GM18861 (cell line): ENCODE data around the gene ABHD17C.
"Not testable (repeated sequence)": the region's sequence is repeated elsewhere in the genome, so short reads cannot be mapped to it uniquely, and the experiment has no call there.

Experiments
- ATAC-seq: cut with Tn5 transposase; IDR thresholded peaks from one replicate; pipeline ENCODE4 v1.9.1; 2021; ENCODE audit not compliant: unreplicated experiment

ABHD17C gene

DNA sequence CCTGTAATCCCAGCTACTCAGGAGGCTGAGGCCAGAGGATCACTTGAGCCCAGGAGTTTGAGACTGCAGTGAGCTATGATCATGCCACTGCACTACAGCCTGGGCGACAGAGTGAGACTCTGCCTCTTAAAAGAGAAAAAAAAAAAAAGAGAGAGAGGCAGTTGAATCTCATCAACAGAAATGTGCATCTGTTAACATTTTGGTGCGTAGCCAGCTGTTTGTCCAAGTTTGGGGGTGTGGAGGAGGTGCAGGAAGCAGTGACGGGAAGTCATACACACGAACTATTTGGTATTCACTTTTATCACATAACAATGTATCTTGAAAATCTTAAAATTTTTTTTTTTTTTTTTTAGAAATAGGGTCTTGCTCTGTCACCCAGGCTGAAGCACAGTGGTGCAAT lies 65.8 kb downstream of the ABHD17C start:
- ATAC-seq, result no peak

- ATAC-seq, result no peak
Measured at GRCh38 chr15:80761754-80762153, 66.6 kb downstream of the ABHD17C start.

DNA sequence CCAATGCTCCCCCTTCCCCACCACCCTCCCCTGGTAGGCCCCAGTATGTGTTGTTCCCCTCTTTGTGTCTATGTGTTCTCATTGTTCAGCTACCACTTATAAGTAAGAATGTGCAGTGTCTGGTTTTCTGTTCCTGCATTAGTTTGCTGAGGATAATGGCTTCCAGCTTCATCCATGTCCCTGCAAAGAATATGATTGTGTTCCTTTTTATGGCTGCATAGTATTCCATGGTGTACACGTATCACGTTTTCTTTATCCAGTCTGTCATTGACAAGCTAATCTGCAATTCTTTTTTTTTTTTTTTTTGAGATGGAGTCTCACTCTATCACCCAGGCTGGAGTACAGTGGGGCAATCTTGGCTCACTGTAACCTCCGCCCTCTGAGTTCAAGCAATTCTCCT lies 68.1 kb downstream of the ABHD17C start:
- not testable (repeated sequence) for ATAC-seq

DNA sequence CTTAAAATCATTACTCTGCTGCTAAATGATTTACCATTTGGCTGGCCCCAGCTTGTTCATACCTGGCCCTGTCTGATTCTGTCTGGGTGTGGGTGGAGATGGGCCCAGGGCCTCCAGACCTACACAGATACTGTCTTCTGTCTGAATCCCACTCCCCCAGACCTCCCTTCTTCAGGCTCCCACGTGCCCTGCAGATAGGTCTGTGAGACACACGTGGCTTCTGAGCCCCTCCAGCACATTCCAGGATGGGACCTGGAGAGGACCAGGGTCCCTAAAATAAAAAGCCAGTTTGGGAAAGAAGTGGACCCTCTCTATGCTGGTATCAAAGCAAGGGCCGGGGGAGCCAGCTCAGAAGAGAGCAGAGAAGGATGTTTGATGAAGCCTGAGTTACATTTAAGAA lies 69.4 kb downstream of the ABHD17C start:
- no peak for ATAC-seq

DNA sequence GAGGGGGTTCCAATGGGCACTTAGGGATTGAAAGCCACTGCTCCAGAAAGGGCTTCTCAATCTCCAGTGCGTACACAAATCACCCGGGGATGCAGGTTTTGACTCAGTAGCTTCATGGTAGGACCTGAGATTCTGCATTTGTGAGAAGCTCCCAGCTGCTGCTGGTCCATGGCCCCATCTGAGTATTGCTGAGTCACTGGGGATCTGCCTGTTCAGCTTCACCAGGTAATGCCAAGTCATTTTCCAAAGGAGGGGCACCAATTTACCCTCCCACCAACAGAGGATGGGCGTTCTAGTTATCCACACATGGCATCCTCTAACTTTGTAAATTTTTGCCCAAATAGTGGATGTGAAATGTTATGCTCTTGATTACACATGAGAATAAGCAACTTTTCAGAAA lies 71.2 kb downstream of the ABHD17C start:
- no peak for ATAC-seq

DNA sequence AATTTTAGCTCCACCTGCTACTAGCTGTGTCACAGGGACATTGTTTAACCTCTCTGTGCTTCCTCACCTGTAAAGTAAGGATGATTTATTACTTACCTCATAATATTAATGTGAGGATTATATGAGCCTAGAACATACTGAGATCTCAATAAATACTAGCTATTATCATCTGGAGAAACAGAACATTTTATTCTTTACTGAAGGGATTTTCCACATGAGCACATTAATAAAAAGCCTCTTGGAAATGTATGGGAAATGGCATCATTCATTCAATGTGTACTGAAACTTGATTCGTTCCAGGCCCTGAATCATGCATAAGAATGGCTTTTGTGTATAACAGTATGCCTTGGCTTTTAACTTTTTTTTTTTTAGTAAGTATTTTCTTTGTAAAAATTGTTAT lies 73.0 kb downstream of the ABHD17C start:
- ATAC-seq, result no peak

- ATAC-seq, result no peak
Measured at GRCh38 chr15:80769153-80769828, 74.2 kb downstream of the ABHD17C start.

DNA sequence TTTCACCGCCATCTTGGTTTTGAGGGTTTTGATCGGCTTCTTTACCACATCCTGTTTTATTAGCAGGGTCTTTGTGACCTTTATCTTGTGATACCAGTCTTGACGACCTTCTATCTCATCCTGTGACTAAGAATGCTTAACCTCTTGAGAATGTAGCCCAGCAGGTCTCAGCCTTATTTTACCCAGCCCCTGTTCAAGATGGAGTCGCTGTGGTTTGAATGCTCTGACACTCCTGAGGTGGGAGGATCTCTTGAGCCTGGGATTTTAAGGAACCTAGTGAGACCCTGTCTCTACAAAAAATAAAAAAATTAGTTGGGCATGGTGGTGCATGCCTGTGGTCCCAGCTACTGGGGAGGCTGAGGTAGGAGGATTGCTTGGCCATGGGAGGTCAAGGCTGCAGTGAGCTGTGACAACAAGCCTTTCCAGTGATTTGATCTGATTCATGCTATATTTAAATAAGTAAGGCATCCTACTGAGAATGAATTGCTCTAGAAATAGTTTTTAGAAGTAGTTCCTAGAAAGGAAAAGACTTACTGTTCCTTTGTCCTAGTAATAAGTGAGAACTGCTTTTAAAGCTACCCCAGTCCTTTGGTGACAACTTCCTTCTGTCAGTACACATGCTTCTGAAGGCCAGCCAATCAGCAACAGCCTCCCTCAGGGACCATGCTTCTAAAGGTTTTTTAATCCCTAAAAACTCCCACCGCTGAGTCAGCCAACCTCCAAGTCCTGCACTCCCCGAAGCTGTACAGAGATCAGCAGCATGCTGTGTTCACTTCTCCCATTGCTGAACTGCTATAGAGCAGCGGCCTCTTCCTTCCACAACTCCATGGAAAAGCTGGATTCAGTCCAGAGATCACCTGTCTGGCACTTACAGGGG lies 75.0 kb downstream of the ABHD17C start:
- ATAC-seq, result no peak

- ATAC-seq, result no peak
Measured at GRCh38 chr15:80773122-80773551, 78.0 kb downstream of the ABHD17C start.

DNA sequence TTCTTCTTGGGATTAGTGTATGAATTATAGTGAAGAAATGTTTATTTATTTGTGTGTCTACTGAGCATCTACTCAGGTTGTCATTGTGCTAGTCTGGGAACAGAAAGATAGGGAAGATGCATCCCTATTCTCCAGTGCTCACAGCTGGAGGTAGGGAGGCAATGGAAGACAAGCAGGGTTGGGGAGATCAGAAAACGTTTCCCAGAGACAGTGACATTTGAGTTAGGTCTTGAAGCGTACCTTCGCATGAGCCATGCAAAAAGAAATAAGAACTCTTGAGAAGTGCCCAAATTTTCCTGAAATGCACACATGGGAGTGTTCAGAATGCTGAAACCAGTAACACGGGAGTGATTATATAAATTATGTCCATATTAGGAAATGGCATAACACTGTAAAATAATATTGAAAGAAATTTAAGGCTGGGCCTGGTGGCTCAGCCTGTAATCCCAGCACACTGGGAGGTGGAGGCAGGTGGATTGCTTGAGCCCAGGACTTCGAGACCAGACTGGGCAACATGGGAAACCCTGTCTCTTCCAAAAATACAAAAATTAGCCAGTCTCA lies 78.8 kb downstream of the ABHD17C start:
- no peak for ATAC-seq

DNA sequence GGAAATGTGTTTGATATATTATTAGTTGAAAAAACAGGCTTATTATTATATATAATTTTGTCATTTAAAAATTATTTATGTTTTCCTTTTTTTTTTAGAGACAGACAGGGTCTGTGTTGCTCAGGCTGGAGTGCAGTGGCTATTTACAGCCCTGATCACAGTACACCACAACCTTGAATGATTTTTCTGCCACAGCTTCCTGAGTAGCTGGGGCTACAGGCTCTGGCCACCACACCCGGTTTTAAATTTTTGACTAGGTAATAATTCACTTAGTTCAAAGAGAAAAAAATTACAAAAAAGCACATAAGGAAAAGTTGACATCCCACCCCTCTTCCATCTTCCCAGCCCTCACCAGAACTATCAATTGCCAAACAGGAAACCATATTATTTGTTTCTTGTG lies 79.4 kb downstream of the ABHD17C start:
- no peak for ATAC-seq

- no peak for ATAC-seq
Measured at GRCh38 chr15:80775338-80775737, 80.2 kb downstream of the ABHD17C start.

DNA sequence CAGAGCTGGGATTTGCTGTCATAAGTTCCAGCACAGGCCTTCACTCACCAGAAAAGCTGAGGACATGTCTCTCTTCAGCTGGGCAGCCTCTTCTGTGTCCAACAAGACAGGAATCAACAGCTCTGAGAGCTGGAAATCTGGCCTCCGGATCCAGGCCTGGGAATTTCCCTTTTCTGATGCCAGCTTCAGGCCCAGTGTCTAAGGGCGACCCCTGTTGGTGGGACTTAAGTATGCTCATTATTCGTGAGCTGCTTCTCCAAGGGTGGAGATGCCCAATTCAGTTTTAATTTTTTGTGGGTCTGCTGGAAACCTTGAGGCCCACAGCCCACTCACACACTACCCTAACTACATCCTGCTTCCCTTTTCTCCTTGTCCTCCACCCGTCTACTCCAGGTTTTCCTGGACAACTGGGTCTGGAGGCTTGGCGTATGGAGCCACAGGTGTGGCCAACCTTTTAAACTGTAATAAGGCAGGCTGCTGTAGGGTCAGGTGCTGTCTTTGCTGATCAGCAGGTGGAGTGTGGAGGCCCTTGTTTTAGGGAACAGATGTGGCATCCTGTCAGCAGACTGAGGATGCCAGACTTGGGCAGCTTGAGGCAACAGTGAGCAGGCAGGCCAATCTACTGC lies 81.4 kb downstream of the ABHD17C start:
- no peak for ATAC-seq

- ATAC-seq, result no peak
Measured at GRCh38 chr15:80777137-80777536, 82.0 kb downstream of the ABHD17C start.

DNA sequence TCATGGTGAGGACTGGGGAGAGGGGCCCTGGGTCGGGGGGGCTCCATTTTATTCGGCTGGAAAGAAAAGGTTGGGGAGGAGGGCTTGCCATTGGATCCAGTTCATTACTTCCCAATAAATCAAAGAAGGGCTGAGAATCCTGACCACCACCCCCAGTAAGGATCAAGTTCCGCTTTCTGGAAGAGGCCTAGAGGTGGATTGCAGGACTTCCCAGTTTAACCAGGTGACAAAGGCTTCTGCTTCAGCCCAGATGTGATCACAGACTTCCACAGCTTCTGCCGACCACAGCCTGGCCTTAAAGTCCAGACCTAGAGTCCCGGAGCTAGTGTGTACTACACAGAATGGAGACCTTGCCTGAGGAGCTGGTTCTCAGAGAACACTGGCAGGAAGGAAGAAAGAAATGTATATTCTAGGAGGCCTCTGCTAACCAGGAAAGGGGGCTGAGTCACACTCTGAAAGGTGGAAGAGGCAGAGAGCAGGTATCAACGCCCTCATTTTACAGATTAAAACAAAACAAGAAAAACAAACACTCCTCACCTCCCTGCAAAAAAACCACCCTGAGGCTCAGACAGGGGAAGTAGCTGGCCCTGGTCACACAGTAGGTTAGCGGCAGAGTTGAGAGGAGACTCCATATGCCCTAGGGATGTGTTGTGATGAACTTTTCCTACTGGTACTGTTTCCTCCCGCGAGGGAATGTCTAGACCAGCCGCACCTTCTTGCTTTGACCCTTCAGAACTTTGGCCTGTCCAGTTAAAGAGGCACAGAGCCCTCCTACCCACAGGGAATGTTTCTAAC lies 82.9 kb downstream of the ABHD17C start:
- no peak for ATAC-seq

DNA sequence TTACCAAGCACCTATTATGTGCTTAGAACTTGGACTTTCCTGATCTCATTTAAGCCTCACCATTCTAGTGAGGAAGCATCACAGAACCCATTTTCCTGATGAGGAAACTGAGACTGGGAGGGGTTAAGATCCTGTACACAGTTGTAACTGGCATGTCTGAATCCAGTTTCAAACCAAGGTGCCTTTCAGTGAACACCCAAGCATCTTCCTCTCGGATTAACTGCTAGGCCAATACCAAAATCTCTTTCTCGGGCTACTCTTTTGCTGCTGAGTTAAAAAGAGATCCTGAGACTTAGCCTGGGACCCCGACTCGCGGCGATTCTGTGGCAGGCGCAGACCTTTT lies 83.5 kb downstream of the ABHD17C start:
- no peak for ATAC-seq

- no peak for ATAC-seq
Measured at GRCh38 chr15:80778964-80779657, 84.0 kb downstream of the ABHD17C start, which contains the start of gene CEMIP. Gene CEMIP (plus strand): TSS chr15:80779370. CDS start chr15:80873880, 94,510 bp downstream.

DNA sequence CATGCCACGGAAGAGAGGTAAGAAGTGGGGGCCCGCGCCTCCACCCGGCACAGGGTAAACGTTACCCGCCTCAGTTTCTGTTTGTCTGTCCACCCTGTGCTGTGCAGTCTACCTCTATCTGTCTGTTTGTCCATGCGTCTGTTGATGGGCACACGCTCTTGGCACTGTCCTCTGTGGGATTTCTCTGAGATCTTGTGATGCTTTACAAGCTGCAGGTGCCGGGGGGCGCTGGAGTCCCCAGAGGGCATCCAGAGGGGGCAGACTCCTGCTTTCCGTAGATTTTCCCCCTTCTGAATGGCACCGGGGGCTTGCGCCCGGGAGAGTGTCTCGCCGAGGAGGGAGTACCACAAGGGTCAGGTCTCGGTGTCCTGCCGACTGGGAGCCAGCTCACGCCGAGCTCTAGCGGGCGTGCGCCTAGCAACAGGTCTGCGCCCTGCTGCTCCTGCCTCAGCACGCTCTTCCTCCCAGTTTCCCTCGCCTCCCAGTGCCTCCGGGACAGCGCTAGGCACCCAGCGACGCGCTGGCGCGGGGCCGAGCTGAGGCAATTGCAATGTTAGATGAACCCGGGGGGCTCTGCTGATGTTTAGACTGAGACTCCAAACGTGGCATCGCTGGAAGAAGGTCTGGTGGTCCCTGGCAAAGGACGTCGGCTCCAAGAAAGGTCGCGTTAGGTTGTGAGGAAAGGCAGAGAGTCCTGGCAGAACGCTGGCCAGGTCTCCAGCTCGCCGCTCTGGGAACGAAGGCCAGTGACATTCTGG lies 84.7 kb downstream of the ABHD17C start:
- ATAC-seq, result no peak

- no peak for ATAC-seq
Measured at GRCh38 chr15:80780416-80781221, 85.5 kb downstream of the ABHD17C start.
